ENCODE measurements around the gene CRB1. TPM values are rescaled to one million over a fixed set of nuclear protein-coding genes. Genes with fewer than 3 reads are reported as not detected.

The CRB1 gene
- total RNA-seq, 6 experiments from 2014 or later, result 0.07 TPM; not detected in 5

DNA sequence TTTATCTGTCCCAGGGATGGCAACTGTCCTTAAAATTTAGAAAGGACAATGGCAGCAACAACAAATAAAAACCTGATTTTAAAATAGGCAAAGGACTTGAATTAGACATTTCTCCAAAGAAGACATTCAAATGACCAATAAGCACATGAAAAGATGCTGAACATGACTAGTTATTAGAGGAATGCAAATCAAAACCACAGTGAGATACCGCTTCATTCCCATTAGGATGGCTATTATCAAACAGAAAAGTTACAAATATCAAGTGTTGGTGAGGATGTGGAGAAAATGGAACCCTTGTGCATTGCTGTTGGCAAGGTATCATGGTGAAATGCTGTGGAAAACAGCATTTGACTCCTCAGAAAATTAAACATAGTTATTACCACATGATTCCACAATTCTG is 120.7 kb downstream of the CRB1 start:
- Mint-ChIP-seq H3K9me3 (no peaks in the 10 kb centered on the region), H3K4me3 (no peak overlapping the region), H3K27me3 (ENCODE audit: insufficient read depth) (no peaks in the 10 kb centered on the region), H3K27ac (no peak overlapping the region), H3K36me3 (ENCODE audit: low read depth) (no peaks in the 10 kb centered on the region), H3K4me1 (ENCODE audit: low read depth) (peaks cover 16% of the 10 kb centered on the region; the same call in 1 of the 2 replicates)
- TF ChIP-seq, protein P1, sequence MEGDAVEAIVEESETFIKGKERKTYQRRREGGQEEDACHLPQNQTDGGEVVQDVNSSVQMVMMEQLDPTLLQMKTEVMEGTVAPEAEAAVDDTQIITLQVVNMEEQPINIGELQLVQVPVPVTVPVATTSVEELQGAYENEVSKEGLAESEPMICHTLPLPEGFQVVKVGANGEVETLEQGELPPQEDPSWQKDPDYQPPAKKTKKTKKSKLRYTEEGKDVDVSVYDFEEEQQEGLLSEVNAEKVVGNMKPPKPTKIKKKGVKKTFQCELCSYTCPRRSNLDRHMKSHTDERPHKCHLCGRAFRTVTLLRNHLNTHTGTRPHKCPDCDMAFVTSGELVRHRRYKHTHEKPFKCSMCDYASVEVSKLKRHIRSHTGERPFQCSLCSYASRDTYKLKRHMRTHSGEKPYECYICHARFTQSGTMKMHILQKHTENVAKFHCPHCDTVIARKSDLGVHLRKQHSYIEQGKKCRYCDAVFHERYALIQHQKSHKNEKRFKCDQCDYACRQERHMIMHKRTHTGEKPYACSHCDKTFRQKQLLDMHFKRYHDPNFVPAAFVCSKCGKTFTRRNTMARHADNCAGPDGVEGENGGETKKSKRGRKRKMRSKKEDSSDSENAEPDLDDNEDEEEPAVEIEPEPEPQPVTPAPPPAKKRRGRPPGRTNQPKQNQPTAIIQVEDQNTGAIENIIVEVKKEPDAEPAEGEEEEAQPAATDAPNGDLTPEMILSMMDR (IDR thresholded peaks at IDR 0.05), result no peak
- DNase-seq, result no peak

DNA sequence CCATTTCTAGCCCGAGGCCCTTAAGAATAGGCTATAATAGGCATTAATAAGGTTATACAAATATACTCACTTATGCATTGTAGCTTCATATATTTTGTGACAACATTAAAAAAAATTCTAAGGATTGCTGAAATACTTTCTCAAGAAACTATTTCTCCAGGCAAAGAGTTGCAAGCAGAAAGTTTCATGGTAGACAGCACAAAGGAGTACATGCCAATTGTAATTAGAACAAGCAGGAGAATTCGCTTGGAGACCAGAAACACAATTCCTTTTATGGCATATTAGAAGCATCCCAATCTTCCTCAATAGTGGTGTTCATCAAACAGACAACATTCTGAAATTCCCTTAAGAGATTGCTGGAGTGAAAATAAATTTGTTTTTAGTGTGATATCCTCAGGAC is 122.8 kb downstream of the CRB1 start:
- no peak for DNase-seq
- H3K27me3 Mint-ChIP-seq (ENCODE audit: insufficient read depth), result no peaks in the 10 kb centered on the region
- H3K36me3 Mint-ChIP-seq (ENCODE audit: low read depth), result no peaks in the 10 kb centered on the region
- H3K4me1 Mint-ChIP-seq (ENCODE audit: low read depth), result peaks cover 16% of the 10 kb centered on the region; the same call in 1 of the 2 replicates
- TF ChIP-seq, protein P1 (IDR thresholded peaks at IDR 0.05), result no peak
- H3K27ac Mint-ChIP-seq, result no peak overlapping the region
- H3K9me3 Mint-ChIP-seq, result no peaks in the 10 kb centered on the region
- H3K4me3 Mint-ChIP-seq, result no peak overlapping the region

DNA sequence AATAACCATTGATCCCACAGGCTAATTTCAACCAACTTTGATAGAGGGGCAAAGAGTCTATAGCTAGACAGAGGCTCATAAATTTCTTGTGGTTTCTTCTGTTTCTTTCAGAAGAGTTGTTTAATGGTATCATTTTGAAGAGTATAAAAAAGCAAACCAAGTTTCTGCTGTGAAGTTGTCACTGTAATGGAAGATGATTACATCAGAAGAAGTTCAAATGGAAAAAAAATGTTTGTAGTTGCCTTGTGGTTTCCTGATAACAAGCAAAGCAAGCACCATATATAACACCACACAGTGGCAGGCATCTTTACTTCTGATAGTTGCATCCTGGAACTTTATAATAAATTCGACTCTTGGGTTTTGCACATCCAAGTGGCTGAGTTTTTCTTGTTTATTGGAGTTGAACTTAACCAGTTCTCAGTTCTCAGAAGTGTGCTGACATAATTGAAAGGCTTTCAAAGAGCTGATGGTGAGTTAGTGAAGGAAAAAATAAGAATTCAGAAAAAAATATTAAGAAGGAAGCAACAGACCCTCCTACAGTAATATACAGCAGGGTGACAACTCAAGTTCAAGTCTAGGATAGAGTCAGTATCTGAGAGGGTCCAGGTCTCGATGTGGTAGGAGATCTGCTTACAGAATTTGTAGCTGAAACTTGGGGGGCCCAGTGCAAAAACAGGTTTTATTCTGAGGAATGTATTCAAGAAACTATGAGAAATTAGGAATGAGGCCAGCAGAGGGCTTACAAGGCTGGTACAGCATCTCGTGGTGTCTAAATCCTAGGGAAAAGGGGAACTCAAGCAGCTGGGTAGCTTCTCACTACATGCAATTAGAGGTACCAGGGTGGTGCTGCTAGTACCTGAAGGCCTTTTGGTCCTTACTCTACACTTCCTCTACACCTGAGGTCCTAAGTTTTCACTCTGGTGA is 123.5 kb downstream of the CRB1 start:
- TF ChIP-seq, protein P1 (IDR thresholded peaks at IDR 0.05), result peak; percentile 19; the same call in 1 of the 2 replicates
- no peaks in the 10 kb centered on the region for H3K9me3 Mint-ChIP-seq
- no peak for DNase-seq
- H3K27ac Mint-ChIP-seq, result no peak overlapping the region
- no peak overlapping the region for H3K4me3 Mint-ChIP-seq
- no peaks in the 10 kb centered on the region for H3K36me3 Mint-ChIP-seq (ENCODE audit: low read depth)
- no peaks in the 10 kb centered on the region for H3K27me3 Mint-ChIP-seq (ENCODE audit: insufficient read depth)
- H3K4me1 Mint-ChIP-seq (ENCODE audit: low read depth), result peaks cover 16% of the 10 kb centered on the region; the same call in 1 of the 2 replicates

DNA sequence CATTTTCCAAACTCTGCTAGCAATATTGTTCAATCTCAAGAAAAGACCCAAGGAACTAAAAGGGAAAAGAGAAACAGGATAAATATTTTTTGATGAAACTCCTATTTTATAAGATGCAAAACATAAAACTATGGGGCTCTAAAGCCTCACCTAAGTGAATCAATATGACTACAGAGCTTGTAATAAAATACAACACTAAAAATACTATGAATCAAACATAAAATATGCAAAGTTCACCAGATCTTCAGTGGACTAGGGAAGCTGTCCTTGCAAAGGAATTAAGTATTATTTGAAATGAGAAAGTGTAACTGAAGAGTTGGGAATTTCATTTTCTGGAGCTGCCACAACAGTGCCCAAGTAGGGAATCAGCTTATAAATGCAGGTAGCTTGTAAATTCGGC is 124.5 kb downstream of the CRB1 start:
- Mint-ChIP-seq H3K27ac (no peak overlapping the region), H3K9me3 (no peaks in the 10 kb centered on the region), H3K4me3 (no peak overlapping the region), H3K27me3 (ENCODE audit: insufficient read depth) (no peaks in the 10 kb centered on the region), H3K36me3 (ENCODE audit: low read depth) (no peaks in the 10 kb centered on the region), H3K4me1 (ENCODE audit: low read depth) (peaks cover 16% of the 10 kb centered on the region; the same call in 1 of the 2 replicates)
- no peak for DNase-seq
- TF ChIP-seq, protein P1 (IDR thresholded peaks at IDR 0.05), result no peak

DNA sequence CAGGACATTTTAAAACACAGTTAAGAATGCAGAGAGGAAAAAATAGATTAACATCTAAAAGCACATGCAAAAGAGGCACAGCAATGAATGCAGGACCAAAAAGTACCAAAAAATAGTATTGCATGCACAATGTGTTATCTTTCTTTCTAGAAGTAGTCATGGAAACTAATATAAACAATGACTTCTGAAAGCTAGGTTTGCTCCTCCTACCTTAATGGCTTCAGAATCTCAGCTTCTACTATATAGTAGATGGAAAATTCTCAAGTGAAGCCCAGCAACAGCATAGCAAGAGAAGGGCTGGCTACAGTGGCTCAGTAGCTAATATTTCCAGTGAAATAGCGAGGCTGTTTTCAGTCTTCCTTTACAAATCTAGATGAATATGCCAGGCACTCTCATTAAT is 125.1 kb downstream of the CRB1 start:
- Mint-ChIP-seq H3K36me3 (ENCODE audit: low read depth) (no peaks in the 10 kb centered on the region), H3K4me3 (no peak overlapping the region), H3K27ac (no peak overlapping the region), H3K4me1 (ENCODE audit: low read depth) (peaks cover 16% of the 10 kb centered on the region; the same call in 1 of the 2 replicates), H3K27me3 (ENCODE audit: insufficient read depth) (no peaks in the 10 kb centered on the region), H3K9me3 (no peaks in the 10 kb centered on the region)
- TF ChIP-seq, protein P1 (IDR thresholded peaks at IDR 0.05), result no peak
- no peak for DNase-seq

All from HFFc6 (cell line).